ENCODE measurements around the gene SUMO3.

The SUMO3 gene

GRCh38 chr21:44778094-44778493 is 39.8 kb downstream of the SUMO3 start:
- no peak for DNase-seq

GRCh38 chr21:44774972-44775371 is 42.9 kb downstream of the SUMO3 start:
- DNase-seq, result no peak

GRCh38 chr21:44773291-44773932 is 44.5 kb downstream of the SUMO3 start:
- DNase-seq, result peak; percentile 94

GRCh38 chr21:44771896-44772525 is 45.9 kb downstream of the SUMO3 start:
- DNase-seq, result no peak

GRCh38 chr21:44767834-44768831 is 49.7 kb downstream of the SUMO3 start:
- peak; percentile 85 for DNase-seq

GRCh38 chr21:44766818-44767354 is 51.0 kb downstream of the SUMO3 start:
- no peak for DNase-seq

DNA sequence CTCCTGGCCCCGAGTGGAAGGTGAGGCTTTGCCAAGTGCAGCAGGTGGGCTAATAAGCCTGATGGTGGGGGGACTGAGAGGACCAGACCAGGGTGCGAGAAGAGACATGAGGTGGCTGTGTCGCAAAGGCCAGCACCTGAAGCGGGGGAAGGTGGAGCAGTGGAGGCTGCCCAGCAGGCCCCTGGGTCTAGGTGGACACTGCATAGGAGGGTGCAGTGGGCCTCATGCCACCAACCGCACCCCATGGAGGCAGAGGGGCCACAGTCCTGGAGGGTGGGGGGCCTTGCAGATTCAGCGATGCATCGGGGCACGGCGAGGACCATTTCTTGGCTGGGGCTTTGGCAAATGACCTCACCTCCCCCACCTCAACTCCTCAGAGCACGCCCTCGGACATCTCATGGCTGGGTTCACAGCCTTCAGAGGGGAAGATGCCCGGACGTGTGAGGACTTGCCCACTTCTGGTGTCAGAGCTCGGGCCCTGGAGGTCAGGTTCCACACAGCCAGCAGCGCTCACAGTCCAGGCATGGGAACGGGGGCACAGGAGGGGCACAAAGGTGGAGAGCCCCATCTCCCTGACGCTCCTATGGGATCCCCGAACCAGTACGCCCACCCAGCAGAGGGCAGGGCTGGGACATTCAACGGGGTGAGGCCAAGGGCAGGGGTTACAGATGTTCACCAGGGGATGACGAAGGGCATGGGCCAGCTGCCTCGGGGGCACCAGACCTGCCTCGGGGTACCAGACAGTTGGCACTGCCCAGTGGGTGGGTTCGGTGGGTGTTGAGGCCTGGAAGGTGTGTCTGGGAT is 51.6 kb downstream of the SUMO3 start:
- DNase-seq, result no peak

- peak; percentile 55 for DNase-seq
Measured at GRCh38 chr21:44765231-44766013, 52.4 kb downstream of the SUMO3 start.

DNA sequence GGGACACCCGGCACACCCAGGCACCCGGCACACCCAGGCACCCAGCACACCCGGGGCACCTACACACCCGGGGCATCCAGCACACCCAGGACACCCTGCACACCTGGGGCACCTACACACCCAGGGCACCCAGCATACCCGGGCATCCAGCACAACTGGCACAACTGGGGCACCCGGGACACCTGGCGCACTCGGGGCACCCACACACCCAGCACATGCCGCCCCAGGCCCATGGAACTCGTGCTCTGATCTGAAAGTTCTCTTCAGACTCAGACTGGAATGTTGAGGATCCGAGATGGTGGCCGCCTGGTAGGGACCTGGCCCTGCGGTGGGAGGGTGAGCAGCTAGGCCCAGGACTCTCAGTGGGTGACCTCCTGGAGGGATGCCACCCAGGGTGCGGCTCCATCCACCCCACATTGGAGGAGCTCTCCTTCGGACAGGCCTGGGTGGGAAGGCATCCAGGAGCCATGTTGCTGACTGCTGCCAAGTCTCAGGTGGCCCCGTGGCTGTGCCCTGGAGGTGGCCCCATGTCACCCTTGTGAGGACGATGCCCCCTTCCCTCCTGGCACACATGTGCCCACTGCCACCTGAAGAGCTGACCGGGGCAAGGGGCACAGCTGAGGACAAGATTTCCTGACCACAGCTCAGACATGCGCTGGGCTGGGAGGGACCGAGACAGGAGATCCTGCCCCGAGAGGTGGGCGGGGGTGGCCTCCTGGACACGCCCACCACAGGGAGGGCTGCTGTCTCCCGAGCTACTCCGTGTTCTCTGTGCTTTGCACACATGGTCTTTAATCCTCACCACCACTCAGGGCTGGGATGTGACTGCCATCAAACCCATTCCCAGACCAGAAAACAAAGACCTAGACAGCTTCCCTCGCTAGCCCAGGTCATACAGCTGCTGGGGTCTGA is 53.3 kb downstream of the SUMO3 start:
- DNase-seq, result no peak

GRCh38 chr21:44763451-44764318 is 54.2 kb downstream of the SUMO3 start:
- no peak for DNase-seq

- peak; percentile 50 for DNase-seq
Measured at GRCh38 chr21:44763050-44763378, 54.8 kb downstream of the SUMO3 start.

DNA sequence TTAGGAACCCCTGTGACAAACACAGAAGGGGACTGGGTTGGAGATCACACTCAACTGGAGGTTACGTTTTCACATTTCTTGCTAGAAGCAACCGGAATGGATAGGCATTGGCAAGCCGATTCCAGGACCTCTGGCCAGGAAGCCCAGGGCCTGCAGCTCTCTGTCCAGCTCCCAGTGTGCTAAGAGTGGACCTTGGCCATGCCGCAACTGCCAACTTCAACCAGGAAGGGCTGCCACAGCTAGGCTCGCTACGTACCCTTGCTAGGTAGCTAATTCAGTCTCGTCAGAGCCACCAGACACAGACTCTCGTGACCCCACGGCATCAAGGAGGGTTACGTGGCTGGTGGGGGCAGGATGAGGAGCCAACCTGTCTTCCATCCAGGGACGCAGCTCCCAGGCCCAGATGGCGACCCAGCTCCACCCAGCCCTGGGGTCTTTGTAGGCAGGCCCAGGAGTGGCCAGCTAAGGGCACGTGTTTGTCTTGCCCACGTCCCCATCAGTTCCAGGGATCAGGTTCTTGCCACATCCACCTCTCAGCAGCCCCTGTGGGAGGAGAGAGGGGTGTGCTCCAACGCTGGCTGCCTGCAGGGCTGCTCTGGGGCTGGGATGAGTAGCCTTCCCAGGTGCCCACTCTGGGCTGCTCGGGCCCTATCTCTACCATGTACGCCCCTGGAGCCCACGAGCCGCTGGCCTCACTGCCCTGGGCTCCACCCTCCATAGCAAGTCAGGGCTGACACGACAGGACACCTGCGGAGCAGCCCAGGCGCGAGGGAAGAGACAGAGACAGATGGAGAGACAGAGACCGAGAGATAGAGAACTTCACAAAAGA is 55.4 kb downstream of the SUMO3 start:
- DNase-seq, result no peak

DNA sequence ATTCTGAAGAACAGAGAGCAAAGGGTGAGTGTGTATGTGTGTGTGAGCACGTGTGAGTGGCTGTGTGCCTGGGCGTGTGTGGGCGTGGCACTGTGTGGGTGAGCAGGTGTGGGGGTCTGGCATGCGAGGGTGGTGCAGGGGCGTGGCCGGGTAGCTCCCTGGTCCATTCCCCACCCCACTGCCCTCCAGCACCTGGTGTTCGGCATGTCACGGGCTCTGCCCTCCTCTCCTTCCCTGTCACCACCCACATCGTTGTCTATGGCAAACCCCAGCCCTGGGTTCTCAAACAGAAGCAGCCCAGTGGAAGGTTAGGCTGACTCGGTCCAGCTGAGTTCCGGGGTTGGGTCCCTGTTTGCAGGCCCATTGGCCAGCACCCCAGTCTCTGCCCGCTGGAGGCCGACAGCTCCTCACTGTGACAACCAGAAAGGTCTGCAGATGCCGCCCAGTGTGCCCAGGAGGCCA is 56.1 kb downstream of the SUMO3 start:
- DNase-seq, result no peak

GRCh38 chr21:44761011-44761729 is 56.7 kb downstream of the SUMO3 start:
- DNase-seq, result no peak

- DNase-seq, result no peak
Measured at GRCh38 chr21:44760376-44760775, 57.5 kb downstream of the SUMO3 start.

GRCh38 chr21:44759628-44760285 is 58.1 kb downstream of the SUMO3 start:
- no peak for DNase-seq
